Activated CD4-positive, alpha-beta T cell treated with anti-CD3 and anti-CD28 coated beads, Interleukin-2, amount 50 U/mL, for 4 hours (primary cell): ENCODE measurements around the gene USP50.
"Not testable (repeated sequence)": the region's sequence is repeated elsewhere in the genome, so short reads cannot be mapped to it uniquely, and the experiment has no call there.

Experiments used
- DNase-seq, 2 experiments: peaks; one replicate each; pipeline ENCODE4 v3.0.0-alpha.2; 2020

The USP50 gene

DNA sequence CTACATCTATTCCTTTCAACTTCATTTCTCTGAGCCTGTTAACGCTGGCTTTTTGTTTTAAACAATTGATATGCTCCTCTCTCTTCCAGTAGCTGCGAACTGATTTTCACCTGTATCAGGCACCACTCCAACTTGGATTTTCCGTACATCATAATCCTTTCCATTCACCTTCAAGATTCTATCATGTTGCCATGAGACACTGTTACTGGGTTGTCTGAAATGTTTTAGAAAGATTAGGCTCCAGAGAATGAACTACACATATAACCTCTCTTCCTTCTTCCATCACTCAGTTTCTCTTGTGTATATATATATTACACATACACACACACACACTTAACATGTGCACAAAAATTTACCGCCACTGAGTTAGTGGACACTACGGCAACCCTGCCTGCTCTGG, at the start of gene USP50:
USP50 (minus strand) TSS at position 101 of the 400 bp plus-strand sequence. CDS start 141 bp downstream, outside the sequence.
- no peak for DNase-seq

DNA sequence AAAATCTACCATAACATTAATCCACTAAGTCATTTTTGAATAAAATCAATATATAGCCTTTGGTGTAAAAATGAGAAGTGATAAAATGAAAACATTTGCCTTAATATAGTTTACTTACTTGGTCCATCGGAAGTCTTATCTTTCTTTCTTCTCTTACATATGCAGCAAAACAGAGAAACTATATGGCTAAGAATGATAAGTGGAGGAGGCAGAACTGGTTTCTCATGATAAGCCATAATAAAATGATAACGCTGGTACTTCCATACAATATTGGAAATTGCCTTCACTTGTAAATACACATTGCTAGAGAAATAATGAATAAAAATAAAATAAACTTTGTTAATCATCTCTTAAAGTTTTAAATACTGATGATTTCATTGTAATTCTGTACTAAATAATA, 47.8 kb upstream of the USP50 start:
- DNase-seq, result no peak

DNA sequence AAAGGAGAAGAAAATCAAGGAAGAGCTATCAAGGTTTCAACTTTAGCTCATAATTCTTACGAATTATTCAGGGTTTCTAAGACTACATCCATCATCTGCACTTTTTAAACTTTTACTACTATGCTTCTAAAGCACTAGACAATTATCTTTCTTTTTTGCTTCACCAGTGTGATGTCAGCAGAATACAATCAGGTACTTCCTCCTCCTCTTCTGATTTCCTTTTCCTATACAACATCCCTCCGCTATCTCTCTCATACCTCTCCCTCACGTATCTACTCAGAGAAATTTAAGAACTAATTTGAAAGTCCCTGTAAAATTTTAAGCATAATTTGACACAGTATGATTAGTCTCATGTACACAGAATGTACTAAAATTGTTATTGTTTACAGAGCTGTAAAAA, 47.3 kb upstream of the USP50 start:
- no peak for DNase-seq

DNA sequence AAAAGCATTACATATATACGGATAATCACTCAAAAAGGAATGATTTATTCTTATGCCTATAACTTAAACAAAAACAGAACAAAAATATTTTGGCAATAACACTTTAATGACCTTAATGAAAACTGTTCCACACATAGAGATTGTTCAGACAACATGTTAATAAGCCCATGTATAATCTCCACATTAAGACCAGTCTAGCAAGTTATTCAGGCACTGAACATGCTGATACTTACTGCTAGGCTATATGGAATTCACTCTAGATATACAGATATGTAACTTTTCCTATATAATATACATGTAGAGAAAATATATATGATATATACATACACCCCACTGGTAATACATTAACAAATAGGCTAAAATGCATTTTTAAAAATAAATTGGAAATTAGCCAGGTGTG, 43.8 kb upstream of the USP50 start:
- DNase-seq, result no peak

DNA sequence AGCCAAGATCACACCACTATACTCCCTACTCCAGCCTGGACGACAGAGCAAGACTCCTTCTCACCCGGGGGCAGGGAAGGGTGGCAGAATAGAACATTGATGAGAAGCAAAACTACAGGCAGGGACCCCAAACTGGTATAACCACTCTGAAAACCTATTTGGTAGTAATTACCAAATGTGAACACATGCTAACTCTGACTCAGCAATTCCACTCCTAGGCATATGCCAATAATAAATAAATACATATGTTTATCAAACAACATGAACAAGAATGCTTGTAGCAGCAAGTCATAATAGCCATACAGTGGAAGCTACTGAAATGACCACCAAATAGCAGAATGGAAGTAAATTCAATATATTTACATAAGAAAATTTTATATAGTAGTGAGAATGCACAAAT, 31.0 kb upstream of the USP50 start:
- no peak for DNase-seq

DNA sequence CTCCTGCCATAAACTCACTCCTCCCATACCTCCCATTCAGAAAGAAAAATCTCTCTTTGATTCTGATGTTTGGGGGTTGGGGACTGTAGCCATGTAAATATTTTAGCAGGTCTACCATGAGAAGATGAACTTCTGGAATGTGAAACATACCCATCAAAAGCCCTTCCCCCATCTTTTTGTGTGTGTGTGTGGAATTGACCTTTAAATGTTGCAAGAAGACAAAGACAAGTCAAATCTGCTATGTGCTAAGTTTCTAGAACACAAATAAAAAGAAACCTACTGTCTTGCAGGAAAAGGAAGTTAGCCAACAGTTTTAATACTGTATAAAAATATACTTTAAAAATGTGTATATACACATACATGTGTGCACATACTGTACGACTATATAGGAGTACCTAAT, 29.7 kb upstream of the USP50 start:
- DNase-seq, result no peak

DNA sequence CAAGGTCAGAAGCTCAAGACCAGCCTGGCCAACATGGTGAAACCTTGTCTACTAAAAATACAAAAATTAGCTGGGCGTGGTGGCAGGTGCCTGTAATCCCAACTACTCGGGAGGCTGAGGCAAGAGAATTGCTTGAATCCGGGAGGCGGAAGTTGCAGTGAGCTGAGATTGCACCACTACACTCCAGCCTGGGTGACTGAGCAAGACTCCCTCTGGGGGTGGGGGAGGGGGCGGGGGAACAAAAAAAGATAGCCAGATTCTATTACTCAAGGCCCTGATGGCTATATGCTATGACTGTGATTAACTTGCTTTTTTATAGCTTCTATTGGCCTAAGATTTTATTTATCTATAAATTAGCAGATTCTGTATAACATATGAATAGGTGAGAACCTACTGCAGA, 27.4 kb upstream of the USP50 start:
- DNase-seq, result not testable (repeated sequence)

DNA sequence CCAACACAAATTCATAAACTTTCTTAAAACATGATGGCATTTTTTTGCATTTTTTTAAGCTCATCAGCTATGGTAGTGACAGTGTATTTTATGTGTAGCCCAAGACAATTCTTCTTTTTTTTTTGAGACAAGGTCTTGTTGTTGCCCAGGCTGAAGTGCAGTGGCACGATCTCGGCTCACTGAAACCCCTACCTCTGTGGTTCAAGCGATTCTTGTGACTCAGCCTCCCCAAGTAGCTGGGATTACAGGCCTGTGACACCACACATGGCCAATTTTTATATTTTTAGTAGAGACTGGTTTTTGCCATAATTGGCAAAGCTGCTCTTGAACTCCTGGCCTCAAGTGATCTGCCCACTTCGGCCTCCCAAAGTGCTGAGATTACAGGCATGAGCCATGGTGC, 17.3 kb upstream of the USP50 start:
- DNase-seq, result no peak

DNA sequence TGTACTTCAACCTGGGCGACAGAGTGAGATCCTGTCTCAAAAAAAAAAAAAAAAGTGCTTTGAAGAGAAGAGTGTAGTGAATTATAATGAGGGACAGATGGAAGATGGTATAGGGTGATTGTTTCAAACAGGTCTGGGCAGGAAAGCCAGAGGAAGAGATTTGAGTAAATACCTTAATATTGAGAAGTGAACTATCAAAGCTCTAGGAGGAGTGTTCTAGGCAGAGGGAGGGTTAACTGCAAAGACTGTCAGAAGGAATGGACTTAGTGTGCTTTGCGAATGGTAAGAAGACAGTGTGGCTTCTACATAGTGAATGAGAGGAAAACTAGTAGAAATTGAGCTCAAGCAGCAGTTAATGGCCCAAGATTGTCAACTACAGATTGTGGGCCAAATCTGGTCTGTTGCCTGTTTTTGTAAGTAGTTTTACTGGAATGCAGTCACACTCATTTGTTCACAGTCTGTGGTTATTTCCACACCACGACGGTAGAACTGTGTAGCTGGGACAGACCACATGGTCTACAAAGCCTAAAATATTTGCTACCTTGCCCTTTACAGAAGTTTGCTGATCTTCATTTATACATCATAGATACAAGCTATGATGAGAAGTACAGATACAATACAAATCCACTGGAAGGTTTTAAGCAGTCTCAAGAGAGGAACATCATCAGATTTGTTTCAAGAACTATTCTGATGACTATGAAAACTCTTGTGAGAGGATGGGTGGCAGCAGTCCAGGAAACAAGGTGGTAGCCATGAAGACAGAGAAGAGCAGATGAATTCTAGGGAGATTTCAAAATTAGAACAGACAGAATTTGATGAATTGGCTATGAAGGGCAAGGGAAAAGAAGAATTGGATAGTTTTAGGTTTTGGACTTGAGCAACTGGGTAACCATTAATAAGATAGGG, 16.5 kb upstream of the USP50 start:
- no peak for DNase-seq

DNA sequence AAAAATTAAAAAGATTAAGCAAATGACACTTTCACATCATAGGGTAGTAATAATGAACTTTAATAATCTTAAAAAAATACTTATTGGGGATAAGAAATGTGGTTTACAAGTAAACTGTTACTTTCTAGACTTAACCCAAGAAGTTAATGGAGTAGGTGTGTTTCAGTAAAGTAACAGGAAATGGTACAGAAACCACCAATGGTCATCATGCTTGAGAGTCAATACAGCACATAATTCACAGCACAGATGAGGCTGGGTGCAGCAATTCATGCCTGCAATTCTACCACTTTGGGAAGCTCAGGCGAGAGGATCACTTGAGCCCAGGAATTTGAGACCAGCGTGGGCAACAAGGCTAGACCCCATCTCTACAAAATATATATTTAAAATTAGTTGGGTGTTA, 11.5 kb upstream of the USP50 start:
- no peak for DNase-seq

DNA sequence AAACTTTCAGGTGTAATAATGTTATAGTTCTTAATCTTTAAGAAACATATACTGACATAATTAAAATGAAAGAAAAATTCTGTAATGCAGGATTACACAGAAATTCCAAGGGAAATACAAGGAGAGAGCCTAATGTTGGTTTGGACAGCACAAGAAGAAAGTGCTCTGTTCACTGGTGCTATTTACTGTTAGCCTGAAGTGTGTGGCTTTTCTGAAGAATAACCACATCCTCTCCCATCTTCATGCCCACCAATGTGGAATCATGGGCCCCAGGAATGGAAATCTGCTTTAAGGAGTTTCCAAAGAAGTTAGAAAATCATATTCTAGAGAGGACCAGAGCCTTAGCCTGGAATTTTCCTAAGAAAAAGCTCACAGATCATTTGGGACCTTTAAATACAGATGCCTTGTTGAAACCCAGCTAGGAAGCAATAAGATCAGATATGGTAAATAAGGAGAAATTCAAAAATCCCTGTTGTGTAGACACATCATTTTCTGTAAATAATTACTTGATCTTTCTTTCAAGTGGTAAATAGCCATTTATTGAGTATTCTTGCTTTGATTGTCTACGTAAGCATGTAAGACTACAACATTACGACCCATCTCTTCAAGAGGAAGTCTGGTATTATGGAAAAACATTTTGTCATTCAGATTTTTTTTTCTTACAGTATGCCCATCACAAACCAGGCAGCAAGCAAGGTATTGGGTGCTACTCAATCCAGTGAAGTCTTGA, 10.3 kb upstream of the USP50 start:
- DNase-seq, result no peak

DNA sequence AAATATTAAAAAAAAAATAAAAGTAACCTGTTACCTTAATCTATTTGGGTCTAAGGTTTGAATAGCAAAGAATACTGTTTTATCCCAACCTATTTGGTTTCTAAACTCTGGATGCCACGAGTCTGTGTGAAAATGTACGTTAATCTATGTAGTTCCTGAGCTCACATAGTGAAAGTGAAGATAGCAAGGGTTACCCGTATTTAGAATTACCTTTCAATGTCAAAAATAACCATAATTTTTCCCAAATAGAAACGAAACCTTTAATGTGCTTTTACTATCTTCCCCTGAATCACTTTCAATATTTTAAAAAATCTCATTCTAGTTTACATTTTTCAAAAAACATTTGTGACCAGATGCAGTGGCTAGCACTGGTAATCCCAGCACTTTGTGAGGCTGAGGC, 5.8 kb upstream of the USP50 start:
- DNase-seq, result no peak

DNA sequence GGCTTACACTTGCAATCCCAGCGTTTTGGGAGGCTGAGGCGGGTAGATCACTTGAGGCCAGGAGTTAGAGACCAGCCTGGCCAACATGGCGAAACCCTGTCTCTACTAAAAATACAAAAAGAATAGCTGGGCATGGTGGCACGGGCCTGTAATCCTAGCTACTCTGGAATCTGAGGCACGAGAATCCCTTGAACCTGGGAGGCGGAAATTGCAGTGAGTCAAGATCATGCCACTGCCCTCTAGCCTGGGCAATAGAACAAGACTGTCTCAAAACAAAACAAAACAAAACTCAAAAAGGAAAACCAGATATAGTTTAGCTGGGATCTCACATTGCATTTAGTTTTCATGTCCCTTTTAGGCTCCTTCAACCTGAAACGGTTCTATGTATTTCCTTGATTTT, 2.9 kb upstream of the USP50 start:
- no peak for DNase-seq

DNA sequence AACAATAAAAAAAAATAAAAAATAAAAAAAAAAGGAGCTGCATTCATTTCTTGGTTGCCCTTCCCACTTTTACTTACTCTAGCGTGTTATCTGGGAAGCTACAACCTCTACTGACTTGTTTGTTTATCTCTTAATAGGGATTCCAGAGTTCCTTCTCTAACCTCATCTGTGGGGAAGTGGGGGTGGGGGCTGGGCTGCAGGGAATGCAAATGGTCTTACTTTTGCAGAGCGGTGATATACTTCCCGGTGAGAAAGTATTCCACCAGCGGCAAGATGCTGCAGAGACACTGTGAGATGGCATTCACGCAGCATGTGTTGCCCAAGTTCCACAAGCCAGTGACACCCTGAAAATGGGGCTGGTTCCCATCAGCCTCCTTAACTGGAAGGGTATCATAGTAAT, 2.1 kb downstream of the USP50 start:
- DNase-seq, result no peak

DNA sequence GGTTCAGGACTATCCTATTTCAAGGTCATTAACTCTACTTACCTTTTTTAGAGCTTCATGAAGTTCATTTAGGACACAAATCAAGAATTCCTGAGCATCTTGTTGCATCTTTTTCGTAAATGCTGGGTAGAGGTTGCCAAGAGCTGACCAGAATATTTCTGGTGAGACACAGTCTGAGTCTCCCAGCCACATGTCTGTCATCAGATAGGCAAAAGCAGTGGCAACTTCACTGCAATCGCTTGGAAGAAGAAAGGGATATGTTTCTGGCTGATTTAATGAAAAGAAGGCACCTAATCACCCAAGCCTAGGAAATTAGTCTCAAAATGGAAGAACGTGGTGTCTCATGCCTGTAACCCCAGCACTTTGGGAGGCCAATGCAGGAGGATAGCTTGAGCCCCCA, 2.9 kb downstream of the USP50 start:
- DNase-seq, result no peak

DNA sequence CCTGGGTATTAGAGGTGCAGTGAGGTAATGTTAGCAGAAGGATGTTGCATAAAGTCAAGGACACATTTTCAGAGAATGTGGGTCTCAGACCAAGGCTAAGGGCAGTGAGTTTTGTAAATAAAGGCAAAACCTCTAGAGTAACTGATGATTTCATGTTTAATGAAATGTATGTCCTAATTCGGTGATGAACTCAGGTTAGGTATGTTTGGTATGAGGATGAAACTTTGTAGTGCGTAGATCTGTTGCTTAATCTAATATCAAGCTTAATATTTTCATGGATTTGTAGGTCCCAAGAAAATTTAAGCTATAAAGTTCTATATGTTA, 3.6 kb downstream of the USP50 start:
- DNase-seq, result no peak

DNA sequence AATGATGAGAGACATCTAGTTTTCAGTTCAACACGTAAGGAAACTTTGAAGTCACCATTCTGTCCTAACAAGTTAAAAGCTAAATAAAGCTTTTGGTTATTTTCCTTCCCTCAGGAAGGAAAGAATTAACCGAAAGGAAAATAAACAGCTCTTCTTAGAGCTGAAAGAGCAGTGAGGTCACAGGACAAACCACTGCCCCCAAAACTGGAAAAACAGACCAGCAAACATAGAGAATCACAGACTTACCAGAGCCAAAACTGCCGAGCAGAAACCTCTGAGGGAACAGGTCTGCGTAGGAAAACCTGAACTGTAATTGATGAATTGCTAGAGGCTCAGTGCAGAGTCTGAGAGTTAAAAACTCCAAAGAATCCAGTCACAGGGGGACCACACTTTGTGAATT, 14.7 kb downstream of the USP50 start:
- DNase-seq, result no peak

DNA sequence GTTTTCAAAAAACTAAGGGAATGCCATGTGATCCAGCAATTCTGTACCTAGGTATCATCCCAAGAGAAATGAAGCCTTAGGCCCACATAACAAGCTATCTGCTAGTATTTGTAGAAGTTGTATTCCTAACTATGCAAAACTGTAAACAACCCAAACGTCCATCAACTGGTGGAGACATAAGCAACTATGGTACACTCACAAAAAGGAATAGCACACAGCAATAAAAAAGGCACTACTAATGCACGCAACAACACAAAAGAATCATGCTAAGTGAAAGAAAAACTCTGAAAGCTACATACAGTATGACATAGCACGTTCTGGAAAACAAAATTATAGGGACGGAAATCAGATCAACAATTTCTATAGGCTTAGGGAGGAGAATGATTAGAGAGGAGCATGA, 15.3 kb downstream of the USP50 start:
- no peak for DNase-seq

DNA sequence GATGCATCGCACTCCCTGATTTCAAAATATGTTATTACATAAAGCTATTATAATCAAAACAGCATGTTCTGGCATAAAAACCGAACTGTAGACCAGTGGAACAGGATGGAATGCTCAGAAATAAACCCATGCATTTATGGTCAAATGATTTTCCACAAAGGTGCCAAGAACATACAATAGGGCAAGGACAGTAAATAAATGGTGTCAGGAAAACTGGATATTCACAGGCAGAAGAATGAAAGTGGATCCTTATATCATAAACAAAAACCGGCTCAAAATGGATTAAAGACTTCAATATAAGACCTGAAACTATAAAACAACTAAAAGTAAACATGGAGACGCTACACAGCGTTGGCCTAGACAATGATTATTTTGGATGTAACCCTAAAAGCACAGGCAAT, 22.6 kb downstream of the USP50 start:
- DNase-seq, result no peak

DNA sequence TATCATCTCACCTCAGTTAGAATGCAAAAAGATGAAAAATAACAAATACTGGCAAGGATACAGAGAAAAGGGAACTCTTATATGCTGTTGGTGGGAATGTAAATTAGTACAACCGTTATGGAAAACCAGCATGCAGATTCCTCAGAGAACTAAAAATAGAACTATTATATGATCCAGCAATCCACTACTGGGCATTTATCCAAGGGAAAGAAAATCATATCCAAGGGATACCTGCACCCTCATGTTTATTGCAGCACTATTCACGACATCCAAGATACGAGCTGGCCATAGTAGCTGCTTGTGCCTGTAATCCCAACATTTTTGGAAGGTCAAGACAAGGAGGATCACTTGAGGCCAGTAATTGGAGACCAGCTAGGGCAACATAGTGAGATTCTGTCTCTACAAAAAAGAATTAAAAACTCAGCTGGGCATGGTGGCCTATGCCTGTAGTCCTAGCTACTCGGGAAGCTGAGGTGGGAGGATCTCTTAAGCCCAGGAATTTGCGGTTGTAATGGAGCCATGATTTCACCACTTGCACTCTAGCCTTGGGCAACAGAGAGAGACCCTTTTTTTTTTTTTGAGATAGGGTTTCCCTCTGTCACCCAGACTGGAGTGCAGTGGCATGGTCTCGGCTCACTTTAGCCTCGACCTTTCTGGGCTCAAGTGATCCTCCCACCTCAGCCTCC, 26.6 kb downstream of the USP50 start:
- no peak for DNase-seq

DNA sequence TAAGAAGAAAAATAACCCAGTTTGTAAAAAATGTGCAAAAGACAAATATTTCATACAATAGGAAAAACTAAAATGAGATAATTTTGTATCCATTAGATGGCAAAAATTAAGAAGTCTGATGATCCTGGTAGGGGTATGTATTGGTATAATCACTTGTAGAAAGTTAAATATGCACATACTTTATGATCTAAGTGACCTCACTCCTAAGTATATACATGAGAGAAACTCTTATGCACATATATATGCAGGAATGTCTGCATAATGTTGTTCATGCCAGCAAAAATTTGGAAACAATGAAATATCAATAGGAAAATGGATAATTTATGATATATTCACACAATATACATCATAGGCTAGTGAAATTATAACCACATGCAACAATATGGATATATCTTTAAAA, 33.5 kb downstream of the USP50 start:
- DNase-seq, result no peak

DNA sequence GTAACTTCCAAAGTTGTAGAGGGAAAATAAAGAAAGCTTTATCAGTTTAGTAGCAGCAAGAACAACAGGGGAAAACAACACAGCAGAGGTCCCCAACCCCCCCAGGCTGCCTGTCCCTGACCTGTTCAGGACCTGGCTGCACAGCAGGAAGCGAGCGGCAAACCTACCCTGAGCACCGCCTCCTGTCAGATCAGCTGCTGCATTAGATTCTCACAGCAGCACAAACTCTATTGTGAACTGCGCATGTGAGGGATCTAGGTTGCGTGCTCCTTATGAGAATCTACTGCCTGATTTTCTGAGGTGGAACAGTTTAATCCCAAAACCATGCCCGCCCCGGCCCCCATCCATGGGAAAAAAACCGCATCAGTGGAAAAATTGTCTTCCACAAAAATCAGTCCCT, 40.3 kb downstream of the USP50 start:
- no peak for DNase-seq

DNA sequence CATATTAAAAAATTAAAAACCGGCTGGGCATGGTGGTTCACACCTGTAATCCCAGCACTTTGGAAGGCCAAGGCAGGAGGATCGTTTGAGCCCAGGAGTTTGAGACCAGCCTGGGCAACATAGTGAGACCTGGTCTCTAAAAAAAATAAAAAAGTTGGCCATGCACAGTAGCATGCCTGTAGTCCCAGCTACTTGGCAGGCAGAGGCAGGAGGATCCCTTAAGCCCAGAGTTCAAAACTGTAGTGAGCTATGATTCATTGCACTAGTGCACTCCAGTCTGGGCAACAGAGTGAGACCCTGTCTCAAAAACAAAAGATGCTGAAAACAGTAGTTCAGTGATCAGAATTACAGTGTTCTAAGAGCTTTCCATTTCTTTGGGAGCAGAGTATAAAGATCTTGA, 40.8 kb downstream of the USP50 start:
- not testable (repeated sequence) for DNase-seq

DNA sequence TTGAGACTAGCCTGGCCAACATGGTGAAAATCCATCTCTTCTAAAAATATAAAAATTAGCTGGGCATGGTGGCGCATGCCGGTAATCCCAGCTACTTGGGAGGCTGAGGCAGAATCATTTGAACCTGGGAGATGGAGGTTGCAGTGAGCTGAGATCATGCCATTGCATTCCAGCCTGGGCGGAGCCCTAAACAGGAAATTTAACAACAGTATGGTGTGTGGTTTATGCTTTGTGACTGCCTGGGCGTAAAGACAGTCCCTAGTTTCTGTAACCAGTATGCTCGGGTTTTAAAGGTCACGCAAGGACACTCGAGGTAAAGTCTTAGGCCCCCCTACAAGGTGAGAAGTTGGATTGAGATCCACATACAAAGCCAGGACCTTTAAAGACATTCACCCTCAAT, 43.3 kb downstream of the USP50 start:
- no peak for DNase-seq
